ENCODE measurements around the gene INTS11.
A peak's percentile ranks its signal among the peaks of the same experiment; 100 is the strongest.

The INTS11 gene

GRCh38 chr1:1291548-1292441 lies 32.7 kb downstream of the INTS11 start:
- Histone ChIP-seq H3K79me1 (ENCODE audit: low read depth, low read length) (peaks cover 6% of the 10 kb centered on the region), H3K14ac (ENCODE audit: low read length) (peak overlapping the region; percentile 38), H3K4me3 (ENCODE audit: low read length in 2 of 2) (no peak overlapping the region), H3K9me3 (replicated peaks in 1 of 2; ENCODE audit: control insufficient read depth in 2 of 2, insufficient read depth in 1 of 2, low read depth in 1 of 2, low read length in 2 of 2) (peaks cover 0 to 2% of the 10 kb centered on the region in 2 donors), H2AFZ (ENCODE audit: low read length) (no peak overlapping the region), H3K9ac (ENCODE audit: low read depth, low read length, poor library complexity) (peak overlapping the region; percentile 77), H4K91ac (ENCODE audit: low read depth, low read length, poor library complexity) (peak overlapping the region; percentile 95), H2BK15ac (ENCODE audit: low read length) (peak overlapping the region; percentile 95), H3K27me3 (ENCODE audit: control insufficient read depth in 3 of 3, insufficient read depth in 3 of 3, low read depth in 1 of 3, low read length in 3 of 3) (no peaks in the 10 kb centered on the region), H2BK120ac (ENCODE audit: low read depth, low read length) (no peak overlapping the region), H4K8ac (ENCODE audit: low read depth, low read length) (peak overlapping the region; percentile 87), H3K27ac (replicated peaks; ENCODE audit: low read length) (no peak overlapping the region), H3K4me2 (ENCODE audit: insufficient read depth, low read length, poor library complexity, severe bottlenecking) (no peak overlapping the region), H2AK5ac (ENCODE audit: low read depth, low read length) (peak overlapping the region; percentile 97), H3K4me1 (ENCODE audit: control insufficient read depth in 2 of 2, insufficient read depth in 1 of 2, low read depth in 1 of 2, low read length in 2 of 2) (no peaks in the 10 kb centered on the region), H2BK5ac (ENCODE audit: low read length) (peak overlapping the region; percentile 60), H2BK12ac (ENCODE audit: low read length) (no peak overlapping the region), H3K23ac (ENCODE audit: low read depth, low read length, poor library complexity) (peak overlapping the region; percentile 89), H3K4ac (ENCODE audit: low read length) (peak overlapping the region; percentile 41), H3K18ac (ENCODE audit: low read length) (peak overlapping the region; percentile 59), H3K36me3 (replicated peaks in 1 of 2; ENCODE audit: control insufficient read depth in 2 of 2, insufficient read depth in 2 of 2, low read length in 2 of 2) (peaks cover 2 to 23% of the 10 kb centered on the region in 2 donors)
- DNase-seq (ENCODE audit: low spot score), result no peak
- WGBS, 2 donors (ENCODE audit: extremely low coverage in 2 of 2, insufficient read length in 2 of 2, insufficient replicate concordance in 1 of 2), result no CpG with 5 or more reads among the region's 45 CpGs

GRCh38 chr1:1291023-1291528 lies 33.4 kb downstream of the INTS11 start:
- Histone ChIP-seq H3K23ac (ENCODE audit: low read depth, low read length, poor library complexity) (peak overlapping the region; percentile 89), H3K4me3 (ENCODE audit: low read length in 2 of 2) (no peak overlapping the region), H4K8ac (ENCODE audit: low read depth, low read length) (no peak overlapping the region), H4K91ac (ENCODE audit: low read depth, low read length, poor library complexity) (no peak overlapping the region), H3K4me2 (ENCODE audit: insufficient read depth, low read length, poor library complexity, severe bottlenecking) (no peak overlapping the region), H2BK12ac (ENCODE audit: low read length) (no peak overlapping the region), H3K4me1 (ENCODE audit: control insufficient read depth in 2 of 2, insufficient read depth in 1 of 2, low read depth in 1 of 2, low read length in 2 of 2) (no peaks in the 10 kb centered on the region), H3K36me3 (replicated peaks in 1 of 2; ENCODE audit: control insufficient read depth in 2 of 2, insufficient read depth in 2 of 2, low read length in 2 of 2) (peaks cover 0 to 16% of the 10 kb centered on the region in 2 donors), H3K4ac (ENCODE audit: low read length) (no peak overlapping the region), H3K27ac (replicated peaks; ENCODE audit: low read length) (no peak overlapping the region), H3K27me3 (ENCODE audit: control insufficient read depth in 3 of 3, insufficient read depth in 3 of 3, low read depth in 1 of 3, low read length in 3 of 3) (no peaks in the 10 kb centered on the region), H3K18ac (ENCODE audit: low read length) (peak overlapping the region; percentile 3), H3K14ac (ENCODE audit: low read length) (no peak overlapping the region), H2AFZ (ENCODE audit: low read length) (no peak overlapping the region), H2BK5ac (ENCODE audit: low read length) (peak overlapping the region; percentile 60), H2BK15ac (ENCODE audit: low read length) (peak overlapping the region; percentile 67), H3K9me3 (replicated peaks in 1 of 2; ENCODE audit: control insufficient read depth in 2 of 2, insufficient read depth in 1 of 2, low read depth in 1 of 2, low read length in 2 of 2) (no peaks in the 10 kb centered on the region), H3K79me1 (ENCODE audit: low read depth, low read length) (peaks cover 10% of the 10 kb centered on the region), H2AK5ac (ENCODE audit: low read depth, low read length) (peak overlapping the region; percentile 97), H3K9ac (ENCODE audit: low read depth, low read length, poor library complexity) (peak overlapping the region; percentile 21), H2BK120ac (ENCODE audit: low read depth, low read length) (no peak overlapping the region)
- no CpG with 5 or more reads among the region's 28 CpGs for WGBS, 2 donors (ENCODE audit: extremely low coverage in 2 of 2, insufficient read length in 2 of 2, insufficient replicate concordance in 1 of 2)
- no peak for DNase-seq (ENCODE audit: low spot score)

- DNase-seq (ENCODE audit: low spot score), result no peak
- no peak overlapping the region for H3K27ac ChIP-seq (replicated peaks; ENCODE audit: low read length)
- H3K4me2 ChIP-seq (ENCODE audit: insufficient read depth, low read length, poor library complexity, severe bottlenecking), result no peak overlapping the region
- H2BK120ac ChIP-seq (ENCODE audit: low read depth, low read length), result no peak overlapping the region
- no peak overlapping the region for H3K9ac ChIP-seq (ENCODE audit: low read depth, low read length, poor library complexity)
- H3K18ac ChIP-seq (ENCODE audit: low read length), result peak overlapping the region; percentile 17
- no peak overlapping the region for H2BK12ac ChIP-seq (ENCODE audit: low read length)
- no peaks in the 10 kb centered on the region for H3K27me3 ChIP-seq (ENCODE audit: control insufficient read depth in 3 of 3, insufficient read depth in 3 of 3, low read depth in 1 of 3, low read length in 3 of 3)
- H3K23ac ChIP-seq (ENCODE audit: low read depth, low read length, poor library complexity), result no peak overlapping the region
- no CpG with 5 or more reads among the region's 15 CpGs for WGBS, 2 donors (ENCODE audit: extremely low coverage in 2 of 2, insufficient read length in 2 of 2, insufficient replicate concordance in 1 of 2)
- no peak overlapping the region for H3K4ac ChIP-seq (ENCODE audit: low read length)
- peak overlapping the region; percentile 56 for H3K14ac ChIP-seq (ENCODE audit: low read length)
- peaks cover 0 to 8% of the 10 kb centered on the region in 2 donors for H3K36me3 ChIP-seq (replicated peaks in 1 of 2; ENCODE audit: control insufficient read depth in 2 of 2, insufficient read depth in 2 of 2, low read length in 2 of 2)
- H4K8ac ChIP-seq (ENCODE audit: low read depth, low read length), result no peak overlapping the region
- H3K4me3 ChIP-seq (ENCODE audit: low read length in 2 of 2), result no peak overlapping the region
- H2BK15ac ChIP-seq (ENCODE audit: low read length), result peak overlapping the region; percentile 15
- H4K91ac ChIP-seq (ENCODE audit: low read depth, low read length, poor library complexity), result no peak overlapping the region
- peaks cover 8% of the 10 kb centered on the region for H3K79me1 ChIP-seq (ENCODE audit: low read depth, low read length)
- no peaks in the 10 kb centered on the region for H3K9me3 ChIP-seq (replicated peaks in 1 of 2; ENCODE audit: control insufficient read depth in 2 of 2, insufficient read depth in 1 of 2, low read depth in 1 of 2, low read length in 2 of 2)
- H2AFZ ChIP-seq (ENCODE audit: low read length), result no peak overlapping the region
- no peaks in the 10 kb centered on the region for H3K4me1 ChIP-seq (ENCODE audit: control insufficient read depth in 2 of 2, insufficient read depth in 1 of 2, low read depth in 1 of 2, low read length in 2 of 2)
- H2AK5ac ChIP-seq (ENCODE audit: low read depth, low read length), result peak overlapping the region; percentile 92
- peak overlapping the region; percentile 60 for H2BK5ac ChIP-seq (ENCODE audit: low read length)
Measured at GRCh38 chr1:1290238-1290731, 34.2 kb downstream of the INTS11 start.
